NAMALWA (cell line): ENCODE data around the gene DNAJC5G.
A peak's percentile ranks its signal among the peaks of the same experiment; 100 is the strongest.
"Not testable (repeated sequence)": the region's sequence is repeated elsewhere in the genome, so short reads cannot be mapped to it uniquely, and the experiment has no call there.

ENCODE experiments used
- DNase-seq: peaks from one replicate; pipeline ENCODE4 v3.0.0-alpha.2; 2015; ENCODE audit warnings: low spot score

The DNAJC5G gene

GRCh38 chr2:27309651-27310050 lies 34.4 kb downstream of the DNAJC5G start:
- DNase-seq: no peak

GRCh38 chr2:27312152-27312551 lies 36.9 kb downstream of the DNAJC5G start:
- no peak for DNase-seq

- no peak for DNase-seq
These were observed 38.8 kb downstream of the DNAJC5G start for GRCh38 chr2:27313882-27314645.

GRCh38 chr2:27314709-27315108 lies 39.5 kb downstream of the DNAJC5G start:
- no peak for DNase-seq

GRCh38 chr2:27315122-27315521 lies 39.9 kb downstream of the DNAJC5G start:
- DNase-seq: no peak

GRCh38 chr2:27316655-27317412 lies 41.6 kb downstream of the DNAJC5G start:
- no peak for DNase-seq

GRCh38 chr2:27319839-27320238 lies 44.6 kb downstream of the DNAJC5G start:
- DNase-seq: not testable (repeated sequence)

GRCh38 chr2:27320958-27321543 lies 45.8 kb downstream of the DNAJC5G start:
- no peak for DNase-seq

- peak; percentile 58 for DNase-seq
These were observed 47.1 kb downstream of the DNAJC5G start for GRCh38 chr2:27322301-27322765.

- DNase-seq: peak; percentile 89
These were observed 47.7 kb downstream of the DNAJC5G start, which contains the start of gene MPV17 for GRCh38 chr2:27322766-27323595. Gene MPV17 (minus strand): TSS chr2:27323097. CDS start chr2:27322517, 580 bp downstream.

GRCh38 chr2:27323596-27324285 lies 48.5 kb downstream of the DNAJC5G start:
- DNase-seq: no peak

GRCh38 chr2:27324720-27325119 lies 49.5 kb downstream of the DNAJC5G start:
- no peak for DNase-seq
